Fibroblast of the aortic adventitia (primary cell): Measurements from ENCODE around the gene BPGM. TPM values are rescaled to one million over a fixed set of nuclear protein-coding genes. Genes with fewer than 3 reads are reported as not detected.

ENCODE experiments used
- DNase-seq: peaks from one replicate; pipeline ENCODE4 v3.0.0-alpha.2; 2010; ENCODE audit warnings: low read depth
- H3K4me3 ChIP-seq: 2 replicates; pipeline ENCODE4 v1.5.1; 2011; ENCODE audit warnings: low read depth, mild to moderate bottlenecking, control low read depth, low read length, moderate library complexity
- CTCF ChIP-seq: IDR thresholded peaks from 2 replicates; pipeline ENCODE4 v1.5.1; 2011; ENCODE audit warnings: mild to moderate bottlenecking, low read length, control low read depth, inconsistent platforms; ENCODE audit not compliant: insufficient read depth
- total RNA-seq: library from RNA; depleted of rRNA; stranded (reverse); fragments of >200 nt; gene quantifications from 2 replicates; pipeline ENCODE4 v1.2.3, GENCODE V29; 2012; ENCODE audit warnings: low replicate concordance

The BPGM gene
- total RNA-seq, 1 donor = 52.4 TPM

GRCh38 chr7:134690016-134690415 lies 43.4 kb downstream of the BPGM start:
- peak; percentile 71 for TF ChIP-seq CTCF
- H3K4me3 ChIP-seq = no peak overlapping the region
- peak; percentile 90 for DNase-seq

- peak; percentile 39 for DNase-seq
- TF ChIP-seq CTCF = no peak
- H3K4me3 ChIP-seq = no peak overlapping the region
These were observed 44.2 kb downstream of the BPGM start for GRCh38 chr7:134690614-134691504.

GRCh38 chr7:134691546-134692343 lies 45.1 kb downstream of the BPGM start:
- DNase-seq = peak; percentile 84
- no peak overlapping the region for H3K4me3 ChIP-seq
- no peak for TF ChIP-seq CTCF

GRCh38 chr7:134692344-134692705 lies 45.7 kb downstream of the BPGM start:
- peak; percentile 89 for DNase-seq
- TF ChIP-seq CTCF = no peak
- no peak overlapping the region for H3K4me3 ChIP-seq

- no peak overlapping the region for H3K4me3 ChIP-seq
These were observed 46.6 kb downstream of the BPGM start for GRCh38 chr7:134693256-134693655.

GRCh38 chr7:134694299-134694698 lies 47.6 kb downstream of the BPGM start:
- TF ChIP-seq CTCF = peak; percentile 40
- no peak for DNase-seq
- H3K4me3 ChIP-seq = no peak overlapping the region

More at GRCh38 chr7:134693256-134693655, 46.6 kb downstream of the BPGM start:
- TF ChIP-seq CTCF = no peak
- DNase-seq = peak; percentile 95
